Stimulated activated naive B cell treated with anti-CD40 and anti-IgM and Interleukin-4, amounts not matched to agents 10 μg/mL and 1 μg/mL and 100 μg/mL, for 72 hours (primary cell): ENCODE data around the gene SEZ6L2.
"Not testable (repeated sequence)": the region's sequence is repeated elsewhere in the genome, so short reads cannot be mapped to it uniquely, and the experiment has no call there.

ENCODE experiments used
- ATAC-seq, 2 donors: fragments of 150-1000 bp; cut with Tn5 transposase; replicated peaks; 2 replicates each; pipeline ENCODE4 v1.10.0; 2021; ENCODE audit warnings: moderate library complexity in 1 of 2
- DNase-seq: peaks from one replicate; pipeline ENCODE4 v3.0.0; 2021
- H3K27ac Mint-ChIP-seq: one replicate; pipeline ENCODE4 v1.8.0; 2022; ENCODE audit warnings: mild to moderate bottlenecking, mixed read lengths
- H3K27me3 Mint-ChIP-seq, 2 donors: one replicate each; pipeline ENCODE4 v1.8.0; 2022; ENCODE audit warnings: mixed read lengths in 2 of 2
- H3K36me3 Mint-ChIP-seq, 2 donors: one replicate each; pipeline ENCODE4 v1.8.0; 2022; ENCODE audit warnings: mixed read lengths in 2 of 2, mild to moderate bottlenecking in 1 of 2
- H3K4me1 Mint-ChIP-seq, 2 donors: one replicate each; pipeline ENCODE4 v1.8.0; 2022; ENCODE audit warnings: mixed read lengths in 2 of 2, mild to moderate bottlenecking in 1 of 2
- H3K4me3 Mint-ChIP-seq, 2 donors: one replicate each; pipeline ENCODE4 v1.8.0; 2022; ENCODE audit warnings: mild to moderate bottlenecking in 2 of 2, mixed read lengths in 2 of 2, moderate library complexity in 1 of 2
- H3K9me3 Mint-ChIP-seq, 2 donors: one replicate each; pipeline ENCODE4 v1.8.0; 2022; ENCODE audit warnings: mixed read lengths in 2 of 2, mild to moderate bottlenecking in 1 of 2

The SEZ6L2 gene

DNA sequence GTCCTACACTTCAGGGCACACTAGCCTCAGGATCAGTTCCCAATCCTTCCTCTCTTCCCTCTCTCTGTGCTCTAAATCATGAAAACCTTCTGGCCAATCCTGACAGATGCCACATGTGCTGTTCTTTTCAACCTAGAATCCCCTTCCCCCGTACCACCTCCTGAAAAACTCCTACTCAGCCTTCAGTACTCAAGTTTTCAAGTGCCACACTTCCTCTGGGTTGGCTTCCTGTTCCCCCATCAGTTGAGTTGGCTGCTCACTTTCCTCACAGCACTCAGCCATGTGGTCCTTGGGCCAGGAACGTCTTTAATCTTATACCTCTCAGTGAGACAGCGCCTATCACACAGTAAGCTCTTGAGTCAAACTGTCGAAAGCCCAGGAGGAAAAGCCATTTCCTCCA lies 4.2 kb upstream of the SEZ6L2 start:
- H3K36me3 Mint-ChIP-seq: peaks cover 11 to 15% of the 10 kb centered on the region in 2 donors

DNA sequence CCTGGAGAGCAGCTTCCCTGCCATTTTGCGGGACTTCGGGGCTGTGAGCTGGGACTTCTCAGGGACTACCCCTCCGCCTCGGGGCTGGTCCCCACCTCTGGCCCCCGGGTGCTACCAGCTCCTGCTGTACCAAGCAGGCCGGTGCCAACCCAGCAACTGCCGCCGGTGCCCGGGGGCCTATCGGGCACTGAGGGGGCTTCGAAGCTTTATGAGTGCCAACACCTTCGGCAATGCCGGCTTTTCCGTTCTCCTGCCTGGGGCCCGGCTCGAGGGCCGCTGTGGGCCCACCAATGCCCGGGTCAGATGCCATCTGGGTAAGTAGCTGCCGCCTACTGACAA lies 2.2 kb upstream of the SEZ6L2 start:
- ATAC-seq (no peak), DNase-seq (no peak)
- H3K27ac Mint-ChIP-seq: no peak overlapping the region
- H3K4me3 Mint-ChIP-seq: peak overlapping the region in 1 of 2 donors; percentile 22
- H3K4me1 Mint-ChIP-seq: peaks cover 10 to 33% of the 10 kb centered on the region in 2 donors
- no peaks in the 10 kb centered on the region for H3K9me3 Mint-ChIP-seq
- H3K27me3 Mint-ChIP-seq: peaks cover 32 to 36% of the 10 kb centered on the region in 2 donors
- H3K36me3 Mint-ChIP-seq: peaks cover 4 to 6% of the 10 kb centered on the region in 2 donors

More for the DNA sequence above, 4.2 kb upstream of the SEZ6L2 start:
- Mint-ChIP-seq H3K27ac (no peak overlapping the region), H3K4me1 (peaks cover 7 to 27% of the 10 kb centered on the region in 2 donors), H3K9me3 (no peaks in the 10 kb centered on the region), H3K4me3 (no peak overlapping the region), H3K27me3 (peaks cover 14 to 18% of the 10 kb centered on the region in 2 donors)
- DNase-seq: no peak
- ATAC-seq: no peak

GRCh38 chr16:29900888-29901606 lies 1.7 kb upstream of the SEZ6L2 start:
- H3K27ac Mint-ChIP-seq: no peak overlapping the region
- peaks cover 0 to 3% of the 10 kb centered on the region in 2 donors for H3K36me3 Mint-ChIP-seq
- H3K9me3 Mint-ChIP-seq: no peaks in the 10 kb centered on the region
- peak overlapping the region; percentile 66 to 79 for H3K4me3 Mint-ChIP-seq
- peaks cover 10 to 33% of the 10 kb centered on the region in 2 donors for H3K4me1 Mint-ChIP-seq
- ATAC-seq (no peak), DNase-seq (no peak)
- H3K27me3 Mint-ChIP-seq: peaks cover 35 to 41% of the 10 kb centered on the region in 2 donors

DNA sequence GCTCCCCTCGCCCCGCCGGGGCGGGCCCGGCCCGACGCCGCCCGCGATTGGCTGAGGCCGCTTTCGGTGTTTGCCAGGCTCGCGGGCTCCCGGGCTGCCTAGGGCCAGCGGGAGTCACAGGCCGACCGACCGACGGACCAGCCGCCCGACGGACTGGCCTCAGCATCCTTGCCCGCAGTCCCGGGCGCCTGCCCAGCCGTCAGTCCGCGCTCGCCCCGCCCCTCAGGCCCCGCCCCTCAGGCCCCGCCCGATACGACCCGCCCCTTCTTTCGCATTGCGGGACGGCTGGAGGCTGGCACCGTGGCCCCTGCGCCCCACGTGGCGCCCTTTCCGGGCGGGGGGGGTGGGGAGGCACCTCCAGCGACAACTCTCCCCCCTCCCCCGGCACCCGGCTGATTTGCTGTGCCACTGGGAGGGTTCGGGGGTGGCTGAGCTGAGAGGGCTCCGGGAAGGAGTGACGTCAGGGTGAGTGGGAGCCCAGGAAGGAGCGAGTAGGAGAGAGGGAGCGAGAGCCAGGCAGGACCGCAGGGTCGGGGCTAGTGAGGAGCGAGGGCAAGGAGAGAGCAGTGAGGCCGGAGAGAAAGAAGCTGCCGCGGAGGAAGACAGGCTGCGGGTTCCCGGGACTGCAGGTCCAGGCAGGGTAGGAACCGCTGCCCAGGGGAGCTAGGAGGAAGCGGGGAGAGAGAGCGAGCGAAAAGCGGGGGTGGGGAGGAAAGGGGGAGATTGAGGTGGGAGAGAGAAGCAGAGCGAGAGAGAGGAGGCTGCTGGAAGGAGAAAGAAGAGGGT lies 945 bp upstream of the SEZ6L2 start, which contains the start of gene ASPHD1:
Gene ASPHD1, plus strand, starts transcription at position 387 of the 786 bp plus-strand sequence. CDS start 484 bp downstream, outside the sequence.
- peak; percentile 89 to 90 for ATAC-seq
- Mint-ChIP-seq H3K27ac (no peak within 1 kb of the TSS), H3K36me3 (peaks cover 0 to 3% of the 10 kb centered on the region in 2 donors), H3K9me3 (no peaks in the 10 kb centered on the region), H3K27me3 (peaks cover 42 to 46% of the 10 kb centered on the region in 2 donors), H3K4me1 (peaks cover 10 to 33% of the 10 kb centered on the region in 2 donors), H3K4me3 (peak within 1 kb of the TSS; percentile 66 to 79)
- DNase-seq: no peak

GRCh38 chr16:29898804-29899515 lies 390 bp downstream of the SEZ6L2 start:
- H3K4me3 Mint-ChIP-seq: no peak overlapping the region

DNA sequence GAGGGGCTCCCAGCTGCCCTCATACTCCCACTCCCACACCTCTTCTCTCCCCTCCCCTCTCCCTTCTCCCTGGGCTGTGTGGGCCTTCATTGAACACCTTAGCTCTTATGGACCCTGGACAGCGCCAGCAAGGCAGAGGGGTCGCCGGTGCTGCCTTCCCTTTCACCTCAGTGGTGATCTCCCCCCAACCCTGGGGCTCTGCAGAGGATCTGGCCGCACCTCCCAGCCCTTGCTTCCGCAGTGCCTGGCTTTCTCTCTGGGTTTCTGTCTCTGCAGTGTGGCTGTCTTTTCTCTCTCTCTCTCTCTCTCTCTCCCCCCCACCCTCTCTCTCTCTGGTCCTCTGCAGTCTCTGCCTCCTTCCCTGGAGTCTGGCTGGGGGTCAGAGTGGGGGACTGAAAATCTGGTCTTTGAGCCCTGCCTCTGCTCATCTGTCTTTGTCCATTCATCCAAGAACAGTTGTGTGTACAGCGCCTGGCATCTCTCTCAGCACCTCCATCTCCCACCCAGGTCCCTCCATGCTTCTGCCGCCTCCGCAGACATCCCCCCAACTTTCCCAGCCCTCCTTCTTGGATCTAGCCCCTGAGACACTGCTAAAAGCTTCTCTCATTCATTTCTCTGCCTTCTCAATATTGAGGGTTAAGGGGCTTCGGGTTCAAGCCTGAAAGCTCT lies 1.1 kb downstream of the SEZ6L2 start:
- peaks cover 10 to 28% of the 10 kb centered on the region in 2 donors for H3K4me1 Mint-ChIP-seq
- H3K4me3 Mint-ChIP-seq: no peak overlapping the region
- peaks cover 45 to 49% of the 10 kb centered on the region in 2 donors for H3K27me3 Mint-ChIP-seq
- H3K36me3 Mint-ChIP-seq: peaks cover 0 to 3% of the 10 kb centered on the region in 2 donors
- no peaks in the 10 kb centered on the region for H3K9me3 Mint-ChIP-seq
- DNase-seq (no peak), ATAC-seq (no peak)
- H3K27ac Mint-ChIP-seq: peak overlapping the region; percentile 37

More at GRCh38 chr16:29898804-29899515, 390 bp downstream of the SEZ6L2 start:
- H3K36me3 Mint-ChIP-seq: peaks cover 0 to 3% of the 10 kb centered on the region in 2 donors
- peaks cover 10 to 33% of the 10 kb centered on the region in 2 donors for H3K4me1 Mint-ChIP-seq
- no peak for DNase-seq
- H3K27me3 Mint-ChIP-seq: peaks cover 45 to 49% of the 10 kb centered on the region in 2 donors
- no peak for ATAC-seq
- no peaks in the 10 kb centered on the region for H3K9me3 Mint-ChIP-seq
- no peak overlapping the region for H3K27ac Mint-ChIP-seq

- peaks cover 45 to 49% of the 10 kb centered on the region in 2 donors for H3K27me3 Mint-ChIP-seq
- H3K36me3 Mint-ChIP-seq: peaks cover 0 to 3% of the 10 kb centered on the region in 2 donors
- no peak for DNase-seq
- H3K27ac Mint-ChIP-seq: no peak overlapping the region
- ATAC-seq: no peak
- no peaks in the 10 kb centered on the region for H3K9me3 Mint-ChIP-seq
- H3K4me3 Mint-ChIP-seq: no peak overlapping the region
- peaks cover 10 to 27% of the 10 kb centered on the region in 2 donors for H3K4me1 Mint-ChIP-seq
Measured at GRCh38 chr16:29897333-29897732, 2.0 kb downstream of the SEZ6L2 start.

GRCh38 chr16:29896841-29897240 lies 2.5 kb downstream of the SEZ6L2 start:
- H3K27ac Mint-ChIP-seq: no peak overlapping the region
- ATAC-seq: no peak

DNA sequence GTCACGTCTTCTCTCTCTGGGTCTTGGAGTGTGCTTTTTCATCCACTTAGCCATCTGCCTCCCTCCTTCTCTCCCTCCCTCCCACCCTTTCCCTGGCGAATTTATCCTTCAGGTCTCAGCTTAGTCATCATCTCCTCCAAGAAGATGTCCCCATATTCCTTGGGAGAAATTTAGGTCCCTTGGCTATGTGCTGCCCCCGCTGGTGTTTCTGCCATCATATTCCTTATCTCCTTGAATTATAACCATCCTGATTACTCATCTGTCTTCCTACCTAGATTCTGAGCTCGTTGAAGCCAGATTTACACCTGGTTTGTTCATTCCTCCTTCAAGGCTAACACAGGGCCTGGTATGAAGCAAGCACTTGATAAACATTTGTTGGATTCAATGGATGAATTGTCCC lies 5.0 kb downstream of the SEZ6L2 start:
- H3K36me3 Mint-ChIP-seq: peaks cover 0 to 3% of the 10 kb centered on the region in 2 donors
- H3K4me1 Mint-ChIP-seq: peaks cover 5 to 14% of the 10 kb centered on the region in 2 donors
- no peaks in the 10 kb centered on the region for H3K9me3 Mint-ChIP-seq
- DNase-seq (no peak), ATAC-seq (no peak)
- H3K27ac Mint-ChIP-seq: no peak overlapping the region
- H3K4me3 Mint-ChIP-seq: no peak overlapping the region
- peaks cover 38 to 39% of the 10 kb centered on the region in 2 donors for H3K27me3 Mint-ChIP-seq

More at GRCh38 chr16:29896841-29897240, 2.5 kb downstream of the SEZ6L2 start:
- no peak for DNase-seq
- peaks cover 10 to 27% of the 10 kb centered on the region in 2 donors for H3K4me1 Mint-ChIP-seq
- H3K27me3 Mint-ChIP-seq: peaks cover 45 to 49% of the 10 kb centered on the region in 2 donors
- no peak overlapping the region for H3K4me3 Mint-ChIP-seq
- no peaks in the 10 kb centered on the region for H3K9me3 Mint-ChIP-seq
- peaks cover 0 to 3% of the 10 kb centered on the region in 2 donors for H3K36me3 Mint-ChIP-seq

- Mint-ChIP-seq H3K4me3 (no peak overlapping the region), H3K36me3 (peaks cover 0 to 3% of the 10 kb centered on the region in 2 donors), H3K9me3 (no peaks in the 10 kb centered on the region), H3K4me1 (peaks cover 5 to 6% of the 10 kb centered on the region in 2 donors), H3K27me3 (peaks cover 30 to 31% of the 10 kb centered on the region in 2 donors), H3K27ac (no peak overlapping the region)
- DNase-seq (no peak), ATAC-seq (no peak)
Measured at GRCh38 chr16:29893553-29893952, 5.8 kb downstream of the SEZ6L2 start.

DNA sequence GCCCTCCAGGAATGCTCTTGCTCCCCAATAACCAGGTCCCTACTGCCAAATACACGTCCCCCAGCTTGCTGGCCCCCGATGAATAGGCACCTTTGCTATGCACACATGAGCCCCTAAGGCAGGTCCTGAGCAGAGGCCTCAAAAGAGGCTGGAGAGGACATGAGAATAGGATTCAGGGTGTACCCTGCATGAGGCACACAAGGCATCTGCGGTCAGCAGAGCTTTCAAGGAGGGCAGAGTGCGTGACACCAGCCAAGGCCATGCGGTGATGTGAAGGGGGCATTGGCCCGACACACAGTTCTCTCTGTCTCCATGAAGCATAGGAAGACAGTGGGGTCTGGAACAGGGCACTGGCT lies 6.9 kb downstream of the SEZ6L2 start:
- peaks cover 19 to 20% of the 10 kb centered on the region in 2 donors for H3K27me3 Mint-ChIP-seq
- no peak overlapping the region for H3K27ac Mint-ChIP-seq
- DNase-seq: no peak
- no peak overlapping the region for H3K4me3 Mint-ChIP-seq
- peaks cover 0 to 2% of the 10 kb centered on the region in 2 donors for H3K36me3 Mint-ChIP-seq
- peaks cover 0 to 3% of the 10 kb centered on the region in 2 donors for H3K4me1 Mint-ChIP-seq
- no peak for ATAC-seq
- no peaks in the 10 kb centered on the region for H3K9me3 Mint-ChIP-seq

GRCh38 chr16:29891525-29892457 lies 7.6 kb downstream of the SEZ6L2 start:
- Mint-ChIP-seq H3K4me3 (no peak overlapping the region), H3K27ac (no peak overlapping the region), H3K36me3 (no peaks in the 10 kb centered on the region), H3K9me3 (no peaks in the 10 kb centered on the region), H3K4me1 (no peaks in the 10 kb centered on the region), H3K27me3 (peaks cover 15% of the 10 kb centered on the region in 2 donors)
- DNase-seq (no peak), ATAC-seq (no peak)

DNA sequence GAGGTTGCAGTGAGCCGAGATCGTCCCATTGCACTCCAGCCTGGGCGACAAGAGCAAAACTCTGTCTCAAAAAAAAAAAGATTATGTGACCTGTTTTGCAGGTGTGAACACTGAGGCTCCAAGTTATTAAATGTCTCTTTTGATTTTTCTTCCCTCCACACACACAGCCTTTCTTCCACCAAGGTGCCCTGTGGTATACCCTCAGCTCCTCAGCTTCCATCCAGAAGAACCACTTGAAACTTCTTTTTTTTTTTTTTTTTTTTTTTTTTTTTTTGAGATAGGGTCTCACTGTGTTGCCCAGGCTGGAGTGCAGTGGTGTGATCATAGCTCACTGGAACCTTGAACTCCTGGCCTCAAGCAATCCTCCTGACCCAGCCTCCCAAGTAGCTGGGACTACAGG lies 10.0 kb downstream of the SEZ6L2 start:
- not testable (repeated sequence) for H3K36me3 Mint-ChIP-seq, H3K4me1 Mint-ChIP-seq, ATAC-seq, DNase-seq, H3K4me3 Mint-ChIP-seq, H3K9me3 Mint-ChIP-seq, H3K27me3 Mint-ChIP-seq, H3K27ac Mint-ChIP-seq
